Activated CD4-positive, alpha-beta memory T cell treated with anti-CD3 and anti-CD28 coated beads for 36 hours (primary cell): ENCODE measurements around the gene RTKN2. TPM values are rescaled to one million over a fixed set of nuclear protein-coding genes. Genes with fewer than 3 reads are reported as not detected.
"Not testable (repeated sequence)": the region's sequence is repeated elsewhere in the genome, so short reads cannot be mapped to it uniquely, and the experiment has no call there.

Experiments
- CTCF ChIA-PET: fragments of 350-600 bp; sonication (Branson Sonifier 250); formaldehyde crosslinking; loops from one replicate; lab custom pipeline; 2021; ENCODE audit warnings: antibody characterized with exemption, inconsistent platforms; lab: Charles Lee
- POLR2A ChIA-PET: fragments of 350-600 bp; sonication (Branson Sonifier 250); formaldehyde crosslinking; loops from one replicate; lab custom pipeline; 2021; ENCODE audit warnings: antibody characterized with exemption; lab: Charles Lee
- DNase-seq: peaks from one replicate; pipeline ENCODE4 v3.0.0-alpha.2; 2020
- H3K27ac Mint-ChIP-seq: one replicate; pipeline ENCODE4 v1.8.0; 2021; ENCODE audit warnings: mixed read lengths
- H3K27me3 Mint-ChIP-seq: one replicate; pipeline ENCODE4 v1.8.0; 2021; ENCODE audit warnings: mixed read lengths
- H3K36me3 Mint-ChIP-seq: one replicate; pipeline ENCODE4 v1.8.0; 2021; ENCODE audit warnings: mixed read lengths
- H3K4me1 Mint-ChIP-seq: one replicate; pipeline ENCODE4 v1.8.0; 2021; ENCODE audit warnings: low read depth, mixed read lengths
- H3K4me3 Mint-ChIP-seq: one replicate; pipeline ENCODE4 v1.8.0; 2021; ENCODE audit warnings: mild to moderate bottlenecking, mixed read lengths
- H3K9me3 Mint-ChIP-seq: one replicate; pipeline ENCODE4 v1.8.0; 2021; ENCODE audit warnings: mixed read lengths
- intact Hi-C: fragments of 100-400 bp; cut with micrococcal nuclease; formaldehyde crosslinking; loops from one replicate; pipeline ENCODE4 v1.15.1; 2023
- total RNA-seq, 2 experiments: library from RNA; stranded (reverse); gene quantifications; one replicate each; pipeline ENCODE4 v1.2.3, GENCODE V29; 2021

Gene RTKN2
- 1 to 10 TPM; 5.1 to 5.9 TPM for total RNA-seq

- intact Hi-C loops, result loop anchor here (1.0 to 2.0 kb wide), 2 partner anchors 106 to 158 kb away; partner anchors contain the start of gene ZNF365
- H3K27me3 Mint-ChIP-seq, result peaks cover 7% of the 10 kb centered on the region
- H3K27ac Mint-ChIP-seq, result no peak within 1 kb of the TSS
- ChIA-PET CTCF (interaction anchor here (0.8 to 1.8 kb wide), 2 partner anchors 57 to 230 kb away, joined by 3 to 6 read pairs; no protein-coding TSS in a partner anchor), POLR2A (interaction anchor here (1.6 kb wide), 1 partner anchor 165 kb away, joined by 4 read pairs; no protein-coding TSS in a partner anchor)
- DNase-seq, result peak; percentile 83
- H3K4me3 Mint-ChIP-seq, result peak within 1 kb of the TSS; percentile 80
- no peaks in the 10 kb centered on the region for H3K9me3 Mint-ChIP-seq
- H3K36me3 Mint-ChIP-seq, result no peaks in the 10 kb centered on the region
- H3K4me1 Mint-ChIP-seq, result peaks cover 28% of the 10 kb centered on the region
Measured at GRCh38 chr10:62268399-62269114, at the start of gene RTKN2. Gene RTKN2, minus strand, starts transcription at chr10:62268844. Its CDS starts 234 bp downstream, at chr10:62268610.

- Mint-ChIP-seq H3K9me3 (no peaks in the 10 kb centered on the region), H3K4me1 (no peaks in the 10 kb centered on the region), H3K36me3 (no peaks in the 10 kb centered on the region), H3K27ac (no peak overlapping the region), H3K27me3 (peaks cover 4% of the 10 kb centered on the region), H3K4me3 (no peak overlapping the region)
- ChIA-PET POLR2A (no interaction called here), CTCF (no interaction called here)
- intact Hi-C loops, result no loop called here
- DNase-seq, result no peak
Measured at GRCh38 chr10:62317257-62317656, 48.6 kb upstream of the RTKN2 start.

GRCh38 chr10:62309254-62309653 lies 40.6 kb upstream of the RTKN2 start:
- Mint-ChIP-seq H3K9me3 (no peaks in the 10 kb centered on the region), H3K4me3 (no peak overlapping the region), H3K4me1 (peaks cover 21% of the 10 kb centered on the region), H3K27ac (no peak overlapping the region), H3K36me3 (no peaks in the 10 kb centered on the region), H3K27me3 (no peaks in the 10 kb centered on the region)
- no peak for DNase-seq
- CTCF ChIA-PET, result no interaction called here
- POLR2A ChIA-PET, result no interaction called here
- intact Hi-C loops, result no loop called here

GRCh38 chr10:62308101-62308500 lies 39.5 kb upstream of the RTKN2 start:
- H3K27me3 Mint-ChIP-seq, result no peaks in the 10 kb centered on the region
- intact Hi-C loops, result no loop called here
- CTCF ChIA-PET, result interaction anchor here (1.1 kb wide), 1 partner anchor 129 kb away, joined by 3 read pairs; no protein-coding TSS in a partner anchor
- POLR2A ChIA-PET, result no interaction called here
- DNase-seq, result no peak
- H3K27ac Mint-ChIP-seq, result no peak overlapping the region
- no peaks in the 10 kb centered on the region for H3K9me3 Mint-ChIP-seq
- no peaks in the 10 kb centered on the region for H3K36me3 Mint-ChIP-seq
- peaks cover 21% of the 10 kb centered on the region for H3K4me1 Mint-ChIP-seq
- no peak overlapping the region for H3K4me3 Mint-ChIP-seq

- H3K4me3 Mint-ChIP-seq, result no peak overlapping the region
- H3K36me3 Mint-ChIP-seq, result no peaks in the 10 kb centered on the region
- H3K9me3 Mint-ChIP-seq, result no peaks in the 10 kb centered on the region
- H3K27ac Mint-ChIP-seq, result no peak overlapping the region
- no peaks in the 10 kb centered on the region for H3K27me3 Mint-ChIP-seq
- peaks cover 25% of the 10 kb centered on the region for H3K4me1 Mint-ChIP-seq
- intact Hi-C loops, result no loop called here
- no peak for DNase-seq
- POLR2A ChIA-PET, result no interaction called here
- CTCF ChIA-PET, result interaction anchor here (1.1 kb wide), 1 partner anchor 130 kb away, joined by 3 read pairs; no protein-coding TSS in a partner anchor
Measured at GRCh38 chr10:62307635-62308034, 39.0 kb upstream of the RTKN2 start.

GRCh38 chr10:62306663-62307062 lies 38.0 kb upstream of the RTKN2 start:
- Mint-ChIP-seq H3K9me3 (no peaks in the 10 kb centered on the region), H3K27ac (no peak overlapping the region), H3K4me1 (peaks cover 28% of the 10 kb centered on the region), H3K27me3 (no peaks in the 10 kb centered on the region), H3K4me3 (no peak overlapping the region), H3K36me3 (no peaks in the 10 kb centered on the region)
- ChIA-PET CTCF (interaction anchor here (1.1 kb wide), 1 partner anchor 35 kb away, joined by 3 read pairs; no protein-coding TSS in a partner anchor), POLR2A (no interaction called here)
- intact Hi-C loops, result no loop called here
- peak; percentile 20 for DNase-seq

GRCh38 chr10:62305813-62306212 lies 37.2 kb upstream of the RTKN2 start:
- intact Hi-C loops, result no loop called here
- ChIA-PET CTCF (interaction anchor here (1.1 kb wide), 1 partner anchor 36 kb away, joined by 3 read pairs; no protein-coding TSS in a partner anchor), POLR2A (no interaction called here)
- H3K9me3 Mint-ChIP-seq, result peaks cover 5% of the 10 kb centered on the region
- no peak for DNase-seq
- H3K27me3 Mint-ChIP-seq, result no peaks in the 10 kb centered on the region
- no peak overlapping the region for H3K4me3 Mint-ChIP-seq
- peaks cover 28% of the 10 kb centered on the region for H3K4me1 Mint-ChIP-seq
- peaks cover 2% of the 10 kb centered on the region for H3K36me3 Mint-ChIP-seq
- no peak overlapping the region for H3K27ac Mint-ChIP-seq

- no peak for DNase-seq
- Mint-ChIP-seq H3K27me3 (no peaks in the 10 kb centered on the region), H3K27ac (no peak overlapping the region), H3K4me3 (no peak overlapping the region), H3K9me3 (peaks cover 7% of the 10 kb centered on the region), H3K36me3 (peaks cover 2% of the 10 kb centered on the region), H3K4me1 (peaks cover 28% of the 10 kb centered on the region)
- intact Hi-C loops, result no loop called here
- ChIA-PET CTCF (no interaction called here), POLR2A (no interaction called here)
Measured at GRCh38 chr10:62303922-62304321, 35.3 kb upstream of the RTKN2 start.

- ChIA-PET CTCF (no interaction called here), POLR2A (no interaction called here)
- Mint-ChIP-seq H3K4me1 (peaks cover 28% of the 10 kb centered on the region), H3K27me3 (no peaks in the 10 kb centered on the region), H3K36me3 (peaks cover 2% of the 10 kb centered on the region), H3K9me3 (peaks cover 7% of the 10 kb centered on the region), H3K27ac (no peak overlapping the region), H3K4me3 (no peak overlapping the region)
- DNase-seq, result no peak
- intact Hi-C loops, result no loop called here
Measured at GRCh38 chr10:62302760-62303159, 34.1 kb upstream of the RTKN2 start.

- Mint-ChIP-seq H3K4me1 (peaks cover 5% of the 10 kb centered on the region), H3K36me3 (peaks cover 2% of the 10 kb centered on the region), H3K27ac (no peak overlapping the region), H3K4me3 (no peak overlapping the region), H3K27me3 (peaks cover 2% of the 10 kb centered on the region), H3K9me3 (peaks cover 7% of the 10 kb centered on the region)
- ChIA-PET POLR2A (no interaction called here), CTCF (no interaction called here)
- DNase-seq, result no peak
- intact Hi-C loops, result no loop called here
Measured at GRCh38 chr10:62297857-62298256, 29.2 kb upstream of the RTKN2 start.

GRCh38 chr10:62284221-62284620 lies 15.6 kb upstream of the RTKN2 start:
- H3K9me3 Mint-ChIP-seq, result no peaks in the 10 kb centered on the region
- ChIA-PET CTCF (no interaction called here), POLR2A (no interaction called here)
- intact Hi-C loops, result no loop called here
- peaks cover 2% of the 10 kb centered on the region for H3K27me3 Mint-ChIP-seq
- no peak for DNase-seq
- H3K36me3 Mint-ChIP-seq, result no peaks in the 10 kb centered on the region
- H3K4me1 Mint-ChIP-seq, result no peaks in the 10 kb centered on the region
- H3K4me3 Mint-ChIP-seq, result no peak overlapping the region
- no peak overlapping the region for H3K27ac Mint-ChIP-seq

- H3K4me1 Mint-ChIP-seq, DNase-seq, CTCF ChIA-PET, H3K27ac Mint-ChIP-seq, H3K36me3 Mint-ChIP-seq, intact Hi-C loops, H3K4me3 Mint-ChIP-seq, H3K9me3 Mint-ChIP-seq, H3K27me3 Mint-ChIP-seq: not testable (repeated sequence)
- POLR2A ChIA-PET, result interaction anchor here (0.6 kb wide), 1 partner anchor 846 kb away, joined by 4 read pairs; no protein-coding TSS in a partner anchor
Measured at GRCh38 chr10:62281348-62281747, 12.7 kb upstream of the RTKN2 start.
